K562 (cell line): ENCODE data around the gene HCN3. TPM values are rescaled to one million over a fixed set of nuclear protein-coding genes. Genes with fewer than 3 reads are reported as not detected.
A peak's percentile ranks its signal among the peaks of the same experiment; 100 is the strongest.

Source experiments
- ZBTB33 ChIP-seq: sonication (generic); formaldehyde crosslinking; IDR thresholded peaks from 2 replicates; pipeline ENCODE4 v1.8.1; 2023; ENCODE audit warnings: mild to moderate bottlenecking, missing genetic modification reagents
- ZNF24 ChIP-seq: fragments of 450-650 bp; IDR thresholded peaks from 2 replicates; pipeline ENCODE4 v1.6.1; 2016
- ZNF318 ChIP-seq, 2 experiments: fragments of 450-650 bp; IDR thresholded peaks; 2 replicates each; pipeline ENCODE4 v1.6.1; 2016; ENCODE audit warnings: mild to moderate bottlenecking in 2 of 2, borderline replicate concordance in 1 of 2, low read depth in 1 of 2, moderate library complexity in 1 of 2
- polyA plus RNA-seq, 8 experiments: library from polyadenylated mRNA; depleted of rRNA in 4 of 8; stranded (reverse) in 5 of 8; unstranded in 3 of 8; fragments of >200 nt; fragmentation: Nextera tagmentation in 2 of 8; fragmentation: Illumina TruSeq in 1 of 8; extraction: Ambion mirVana in 2 of 8; extraction: Trizol in 1 of 8; gene quantifications; 2 replicates each; pipeline versions ENCODE4 v1.2.1 to v1.2.3, GENCODE V29; 2011 to 2014; ENCODE audit warnings: inconsistent platforms in 1 of 8, missing spikeins in 1 of 8
- total RNA-seq, 7 experiments: library from RNA; depleted of rRNA in 6 of 7; stranded (reverse); fragments of >200 nt in 6 of 7; fragmentation: Illumina TruSeq in 2 of 7; extraction: Trizol in 2 of 7; gene quantifications; 2 replicates each; pipeline versions ENCODE4 v1.2.1 to v1.2.3, GENCODE V29; 2011 to 2021; ENCODE audit warnings: low replicate concordance in 1 of 7
- TF ChIP-seq, protein P1 (sequence below): fragments of 250-450 bp; sonication (Bioruptor Pico); IDR thresholded peaks from 2 replicates; pipeline ENCODE4 v1.6.1; 2021; ENCODE audit warnings: mild to moderate bottlenecking
- TF ChIP-seq, protein P2 (sequence below), 2 experiments: fragments of 450-650 bp; formaldehyde crosslinking in 1 of 2; IDR thresholded peaks; 2 replicates each; pipeline versions ENCODE4 v1.4.0 to v1.6.1; 2014 to 2020; ENCODE audit warnings: mild to moderate bottlenecking in 2 of 2, borderline replicate concordance in 1 of 2, low read depth in 1 of 2

The HCN3 gene
- total and polyA plus RNA-seq, 9 of the 15 experiments (the other 6 are each of a cell fraction or from before 2014, with no cell fraction given): 0.91 to 9.7 (median 3.9) TPM

GRCh38 chr1:155277070-155277901 lies at the start of gene HCN3 (continued):
- no peak for TF ChIP-seq ZNF318 (IDR thresholded peaks at IDR 0.05; ENCODE audit: borderline replicate concordance in 1 of 2, low read depth in 1 of 2)
- TF ChIP-seq ZNF24: 0 out of 2 replicates have a peak, but pooled peaks have one; percentile 33
- TF ChIP-seq ZBTB33 (CRISPR knock-in tag): peak; percentile 34; the same call in 1 of the 2 replicates
- TF ChIP-seq, protein P1, sequence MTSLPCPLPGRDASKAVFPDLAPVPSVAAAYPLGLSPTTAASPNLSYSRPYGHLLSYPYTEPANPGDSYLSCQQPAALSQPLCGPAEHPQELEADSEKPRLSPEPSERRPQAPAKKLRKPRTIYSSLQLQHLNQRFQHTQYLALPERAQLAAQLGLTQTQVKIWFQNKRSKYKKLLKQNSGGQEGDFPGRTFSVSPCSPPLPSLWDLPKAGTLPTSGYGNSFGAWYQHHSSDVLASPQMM (CRISPR knock-in tag): no peak
- TF ChIP-seq, protein P2, sequence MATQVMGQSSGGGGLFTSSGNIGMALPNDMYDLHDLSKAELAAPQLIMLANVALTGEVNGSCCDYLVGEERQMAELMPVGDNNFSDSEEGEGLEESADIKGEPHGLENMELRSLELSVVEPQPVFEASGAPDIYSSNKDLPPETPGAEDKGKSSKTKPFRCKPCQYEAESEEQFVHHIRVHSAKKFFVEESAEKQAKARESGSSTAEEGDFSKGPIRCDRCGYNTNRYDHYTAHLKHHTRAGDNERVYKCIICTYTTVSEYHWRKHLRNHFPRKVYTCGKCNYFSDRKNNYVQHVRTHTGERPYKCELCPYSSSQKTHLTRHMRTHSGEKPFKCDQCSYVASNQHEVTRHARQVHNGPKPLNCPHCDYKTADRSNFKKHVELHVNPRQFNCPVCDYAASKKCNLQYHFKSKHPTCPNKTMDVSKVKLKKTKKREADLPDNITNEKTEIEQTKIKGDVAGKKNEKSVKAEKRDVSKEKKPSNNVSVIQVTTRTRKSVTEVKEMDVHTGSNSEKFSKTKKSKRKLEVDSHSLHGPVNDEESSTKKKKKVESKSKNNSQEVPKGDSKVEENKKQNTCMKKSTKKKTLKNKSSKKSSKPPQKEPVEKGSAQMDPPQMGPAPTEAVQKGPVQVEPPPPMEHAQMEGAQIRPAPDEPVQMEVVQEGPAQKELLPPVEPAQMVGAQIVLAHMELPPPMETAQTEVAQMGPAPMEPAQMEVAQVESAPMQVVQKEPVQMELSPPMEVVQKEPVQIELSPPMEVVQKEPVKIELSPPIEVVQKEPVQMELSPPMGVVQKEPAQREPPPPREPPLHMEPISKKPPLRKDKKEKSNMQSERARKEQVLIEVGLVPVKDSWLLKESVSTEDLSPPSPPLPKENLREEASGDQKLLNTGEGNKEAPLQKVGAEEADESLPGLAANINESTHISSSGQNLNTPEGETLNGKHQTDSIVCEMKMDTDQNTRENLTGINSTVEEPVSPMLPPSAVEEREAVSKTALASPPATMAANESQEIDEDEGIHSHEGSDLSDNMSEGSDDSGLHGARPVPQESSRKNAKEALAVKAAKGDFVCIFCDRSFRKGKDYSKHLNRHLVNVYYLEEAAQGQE (IDR thresholded peaks at IDR 0.05; ENCODE audit: borderline replicate concordance): peak; percentile 82
- TF ChIP-seq, protein P2 (CRISPR knock-in tag; IDR thresholded peaks at IDR 0.05; ENCODE audit: low read depth): peak; percentile 82; the same call in 1 of the 2 replicates
